HepG2 (cell line): ENCODE data around the gene MSL3B.

ENCODE experiments used
- ATAC-seq: fragments of 200-7000 bp; cut with Tn5 transposase; 3 replicates; pipeline ENCODE4 v1.9.1; 2020; ENCODE audit warnings: mild to moderate bottlenecking, moderate library complexity
- BruUV-seq: library from RNA; stranded (reverse); fragments of 400-500 nt; replicated peaks from 2 replicates; lab custom pipeline; 2021; lab: Mats Ljungman, UMichigan
- CTCF ChIA-PET: fragments of 300-600 bp; formaldehyde crosslinking; extraction: SDS; loops from one replicate; lab custom pipeline; 2021; ENCODE audit warnings: low total read pairs, inconsistent platforms, low intra/inter-chr PET ratio; lab: Yijun Ruan, JAX
- POLR2A ChIA-PET: fragments of 350-600 bp; sonication (Branson Sonifier 250); formaldehyde crosslinking; loops from one replicate; lab custom pipeline; 2020; ENCODE audit warnings: antibody characterized with exemption, inconsistent platforms; lab: Yijun Ruan, JAX
- DNase-seq: peaks from one replicate; pipeline ENCODE4 v3.0.0-alpha.2; 2015; ENCODE audit warnings: low spot score
- FAIRE-seq: peaks from 3 replicates; lab custom pipeline; 2011; peaks lifted over from hg19 to GRCh38; lab: Jason Lieb, UNC
- H2AFZ ChIP-seq: one replicate; pipeline ENCODE4 v1.6.1; 2011; ENCODE audit warnings: low read length, inconsistent platforms
- H3K27ac ChIP-seq: fragments of 300-600 bp; 3 replicates; pipeline ENCODE4 v1.8.0; 2011; ENCODE audit warnings: mixed run types, mild to moderate bottlenecking, mixed read lengths, low read length, inconsistent platforms; ENCODE audit not compliant: insufficient read depth; ENCODE audit errors: extremely low read length
- H3K27me3 ChIP-seq, 2 experiments: fragments of 200-600 bp in 1 of 2; 2 replicates in 1 of 2; 3 replicates in 1 of 2; pipeline versions ENCODE4 v1.6.0 to v1.8.0; 2011; ENCODE audit warnings: low read length in 2 of 2, mild to moderate bottlenecking in 2 of 2, moderate library complexity in 2 of 2, inconsistent platforms in 1 of 2; ENCODE audit not compliant: insufficient read depth in 2 of 2, control insufficient read depth in 1 of 2
- H3K36me3 ChIP-seq, 2 experiments: fragments of 200-600 bp in 1 of 2; replicated peaks in 1 of 2; 2 replicates in 1 of 2; 3 replicates in 1 of 2; pipeline versions ENCODE4 v1.5.1 to v1.8.0; 2011; ENCODE audit warnings: low read length in 2 of 2, inconsistent platforms in 1 of 2; ENCODE audit not compliant: insufficient read depth in 2 of 2, control insufficient read depth in 1 of 2
- H3K4me1 ChIP-seq: 2 replicates; pipeline ENCODE4 v1.5.1; 2012; ENCODE audit warnings: low read length, inconsistent platforms; ENCODE audit not compliant: insufficient read depth
- H3K4me2 ChIP-seq: 2 replicates; pipeline ENCODE4 v1.6.0; 2011; ENCODE audit warnings: low read depth, low read length, inconsistent platforms
- H3K4me3 ChIP-seq, 3 experiments: fragments of 200-600 bp in 1 of 3; sonication (generic), shearing (Covaris generic) in 1 of 3; replicated peaks in 1 of 3; 2 replicates each; pipeline ENCODE4 v1.5.1; 2011 to 2016; ENCODE audit warnings: low read length in 3 of 3, inconsistent platforms in 2 of 3, low read depth in 2 of 3, mild to moderate bottlenecking in 2 of 3, control low read depth in 1 of 3, mixed read lengths in 1 of 3; ENCODE audit not compliant: insufficient read depth in 1 of 3
- H3K79me2 ChIP-seq: one replicate; pipeline ENCODE4 v1.6.1; 2011; ENCODE audit warnings: low read length, inconsistent platforms; ENCODE audit not compliant: insufficient read depth
- H3K9ac ChIP-seq: 2 replicates; pipeline ENCODE4 v1.6.0; 2011; ENCODE audit warnings: mild to moderate bottlenecking, low read depth, low read length, inconsistent platforms; ENCODE audit not compliant: insufficient read depth
- H3K9me3 ChIP-seq: 2 replicates; pipeline ENCODE4 v1.5.1; 2012; ENCODE audit warnings: mild to moderate bottlenecking, low read length
- H4K20me1 ChIP-seq: 2 replicates; pipeline ENCODE4 v1.6.0; 2011; ENCODE audit warnings: inconsistent platforms, mild to moderate bottlenecking, low read length, moderate library complexity; ENCODE audit not compliant: insufficient read depth
- RORA ChIP-seq: sonication (generic); formaldehyde crosslinking; IDR thresholded peaks from 2 replicates; pipeline ENCODE4 v1.5.0; 2020; ENCODE audit warnings: mild to moderate bottlenecking, missing genetic modification reagents, moderate library complexity
- ZNF33A ChIP-seq: sonication (generic); formaldehyde crosslinking; IDR thresholded peaks from 2 replicates; pipeline ENCODE4 v1.5.1; 2020; ENCODE audit warnings: missing genetic modification reagents, mild to moderate bottlenecking, moderate library complexity, borderline replicate concordance
- WGBS: methylation state at CpG from one replicate; pipeline ENCODE4 v1.1.6; 2017; ENCODE audit warnings: low lambda C conversion rate; 5-methylcytosine and 5-hydroxymethylcytosine counted together
- in situ Hi-C: cut with HindIII; loops from 2 replicates; pipeline ENCODE4 v1.10.0; 2017; ENCODE audit warnings: low pct_unique_long_range_greater_than_20kb; ENCODE audit not compliant: extremely low pct_ligation_motif_present
- intact Hi-C: fragments of 100-400 bp; cut with micrococcal nuclease; formaldehyde crosslinking; loops from one replicate; pipeline ENCODE4 v1.10.0; 2022; ENCODE audit not compliant: unreplicated experiment
- TF ChIP-seq, protein P1 (sequence below): sonication (generic); formaldehyde crosslinking; IDR thresholded peaks from 2 replicates; pipeline ENCODE4; 2020; ENCODE audit warnings: missing genetic modification reagents, mild to moderate bottlenecking, borderline replicate concordance
- TF ChIP-seq, protein P2 (sequence below): sonication (generic); formaldehyde crosslinking; IDR thresholded peaks from 2 replicates; pipeline ENCODE4 v1.5.1; 2020; ENCODE audit warnings: missing genetic modification reagents, mild to moderate bottlenecking, borderline replicate concordance
- TF ChIP-seq, protein P3 (sequence below): sonication (generic); formaldehyde crosslinking; IDR thresholded peaks from 2 replicates; pipeline ENCODE4 v1.4.0; 2020; ENCODE audit warnings: missing genetic modification reagents
- TF ChIP-seq, protein P4 (sequence below): sonication (generic); formaldehyde crosslinking; IDR thresholded peaks from 2 replicates; pipeline ENCODE4 v1.5.0; 2020; ENCODE audit warnings: missing genetic modification reagents

Gene MSL3B

DNA sequence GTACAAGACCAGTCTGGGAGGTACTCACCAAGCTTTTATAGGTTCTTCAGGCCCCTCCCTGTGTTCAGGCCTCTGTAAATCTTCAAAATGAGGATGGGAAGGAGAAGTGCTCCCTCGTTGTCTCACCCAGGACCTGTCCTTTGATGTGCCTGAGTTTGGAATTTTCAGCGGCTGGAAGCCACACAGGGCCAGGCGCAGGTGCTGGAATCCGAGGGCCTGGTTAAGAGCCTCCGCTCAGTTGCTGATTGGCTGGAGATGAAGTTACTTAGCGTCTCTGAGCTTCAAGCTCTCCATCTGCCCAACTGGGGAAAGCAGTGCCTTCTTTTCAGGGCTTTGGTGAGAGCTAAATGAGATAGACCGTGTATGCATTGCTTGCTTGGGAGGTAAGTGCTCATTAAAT lies 43.8 kb downstream of the MSL3B start:
- in situ Hi-C loops (no loop called here), intact Hi-C loops (no loop called here)
- Histone ChIP-seq H2AFZ (no peak overlapping the region), H4K20me1 (no peaks in the 10 kb centered on the region), H3K4me2 (no peak overlapping the region), H3K79me2 (no peaks in the 10 kb centered on the region), H3K4me3 (no peak overlapping the region), H3K9ac (no peak overlapping the region), H3K27me3 (peaks cover 5 to 16% of the 10 kb centered on the region in 2 experiments), H3K4me1 (no peaks in the 10 kb centered on the region), H3K36me3 (no peaks in the 10 kb centered on the region), H3K27ac (no peak overlapping the region), H3K9me3 (no peaks in the 10 kb centered on the region)
- TF ChIP-seq, protein P1, sequence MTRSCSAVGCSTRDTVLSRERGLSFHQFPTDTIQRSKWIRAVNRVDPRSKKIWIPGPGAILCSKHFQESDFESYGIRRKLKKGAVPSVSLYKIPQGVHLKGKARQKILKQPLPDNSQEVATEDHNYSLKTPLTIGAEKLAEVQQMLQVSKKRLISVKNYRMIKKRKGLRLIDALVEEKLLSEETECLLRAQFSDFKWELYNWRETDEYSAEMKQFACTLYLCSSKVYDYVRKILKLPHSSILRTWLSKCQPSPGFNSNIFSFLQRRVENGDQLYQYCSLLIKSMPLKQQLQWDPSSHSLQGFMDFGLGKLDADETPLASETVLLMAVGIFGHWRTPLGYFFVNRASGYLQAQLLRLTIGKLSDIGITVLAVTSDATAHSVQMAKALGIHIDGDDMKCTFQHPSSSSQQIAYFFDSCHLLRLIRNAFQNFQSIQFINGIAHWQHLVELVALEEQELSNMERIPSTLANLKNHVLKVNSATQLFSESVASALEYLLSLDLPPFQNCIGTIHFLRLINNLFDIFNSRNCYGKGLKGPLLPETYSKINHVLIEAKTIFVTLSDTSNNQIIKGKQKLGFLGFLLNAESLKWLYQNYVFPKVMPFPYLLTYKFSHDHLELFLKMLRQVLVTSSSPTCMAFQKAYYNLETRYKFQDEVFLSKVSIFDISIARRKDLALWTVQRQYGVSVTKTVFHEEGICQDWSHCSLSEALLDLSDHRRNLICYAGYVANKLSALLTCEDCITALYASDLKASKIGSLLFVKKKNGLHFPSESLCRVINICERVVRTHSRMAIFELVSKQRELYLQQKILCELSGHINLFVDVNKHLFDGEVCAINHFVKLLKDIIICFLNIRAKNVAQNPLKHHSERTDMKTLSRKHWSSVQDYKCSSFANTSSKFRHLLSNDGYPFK: no peak
- TF ChIP-seq RORA (no peak), ZNF33A (CRISPR knock-in tag) (no peak)
- TF ChIP-seq, protein P2, sequence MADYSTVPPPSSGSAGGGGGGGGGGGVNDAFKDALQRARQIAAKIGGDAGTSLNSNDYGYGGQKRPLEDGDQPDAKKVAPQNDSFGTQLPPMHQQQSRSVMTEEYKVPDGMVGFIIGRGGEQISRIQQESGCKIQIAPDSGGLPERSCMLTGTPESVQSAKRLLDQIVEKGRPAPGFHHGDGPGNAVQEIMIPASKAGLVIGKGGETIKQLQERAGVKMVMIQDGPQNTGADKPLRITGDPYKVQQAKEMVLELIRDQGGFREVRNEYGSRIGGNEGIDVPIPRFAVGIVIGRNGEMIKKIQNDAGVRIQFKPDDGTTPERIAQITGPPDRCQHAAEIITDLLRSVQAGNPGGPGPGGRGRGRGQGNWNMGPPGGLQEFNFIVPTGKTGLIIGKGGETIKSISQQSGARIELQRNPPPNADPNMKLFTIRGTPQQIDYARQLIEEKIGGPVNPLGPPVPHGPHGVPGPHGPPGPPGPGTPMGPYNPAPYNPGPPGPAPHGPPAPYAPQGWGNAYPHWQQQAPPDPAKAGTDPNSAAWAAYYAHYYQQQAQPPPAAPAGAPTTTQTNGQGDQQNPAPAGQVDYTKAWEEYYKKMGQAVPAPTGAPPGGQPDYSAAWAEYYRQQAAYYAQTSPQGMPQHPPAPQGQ (CRISPR knock-in tag): no peak
- TF ChIP-seq, protein P3, sequence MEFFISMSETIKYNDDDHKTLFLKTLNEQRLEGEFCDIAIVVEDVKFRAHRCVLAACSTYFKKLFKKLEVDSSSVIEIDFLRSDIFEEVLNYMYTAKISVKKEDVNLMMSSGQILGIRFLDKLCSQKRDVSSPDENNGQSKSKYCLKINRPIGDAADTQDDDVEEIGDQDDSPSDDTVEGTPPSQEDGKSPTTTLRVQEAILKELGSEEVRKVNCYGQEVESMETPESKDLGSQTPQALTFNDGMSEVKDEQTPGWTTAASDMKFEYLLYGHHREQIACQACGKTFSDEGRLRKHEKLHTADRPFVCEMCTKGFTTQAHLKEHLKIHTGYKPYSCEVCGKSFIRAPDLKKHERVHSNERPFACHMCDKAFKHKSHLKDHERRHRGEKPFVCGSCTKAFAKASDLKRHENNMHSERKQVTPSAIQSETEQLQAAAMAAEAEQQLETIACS: no peak
- TF ChIP-seq, protein P4, sequence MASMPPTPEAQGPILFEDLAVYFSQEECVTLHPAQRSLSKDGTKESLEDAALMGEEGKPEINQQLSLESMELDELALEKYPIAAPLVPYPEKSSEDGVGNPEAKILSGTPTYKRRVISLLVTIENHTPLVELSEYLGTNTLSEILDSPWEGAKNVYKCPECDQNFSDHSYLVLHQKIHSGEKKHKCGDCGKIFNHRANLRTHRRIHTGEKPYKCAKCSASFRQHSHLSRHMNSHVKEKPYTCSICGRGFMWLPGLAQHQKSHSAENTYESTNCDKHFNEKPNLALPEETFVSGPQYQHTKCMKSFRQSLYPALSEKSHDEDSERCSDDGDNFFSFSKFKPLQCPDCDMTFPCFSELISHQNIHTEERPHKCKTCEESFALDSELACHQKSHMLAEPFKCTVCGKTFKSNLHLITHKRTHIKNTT (CRISPR knock-in tag): no peak
- POLR2A ChIA-PET: no interaction called here
- CTCF ChIA-PET: no interaction called here
- FAIRE-seq (no peak), ATAC-seq (no peak), DNase-seq (no peak)
- no TSS peak for BruUV-seq
- 64% methylated on average over 7 of the region's 7 CpGs for WGBS
